ENCODE results near the gene LCN12. TPM values are rescaled to one million over a fixed set of nuclear protein-coding genes. Genes with fewer than 3 reads are reported as not detected.

Gene LCN12
- total RNA-seq, 1 donor from 2014 or later, result 2.6 TPM

DNA sequence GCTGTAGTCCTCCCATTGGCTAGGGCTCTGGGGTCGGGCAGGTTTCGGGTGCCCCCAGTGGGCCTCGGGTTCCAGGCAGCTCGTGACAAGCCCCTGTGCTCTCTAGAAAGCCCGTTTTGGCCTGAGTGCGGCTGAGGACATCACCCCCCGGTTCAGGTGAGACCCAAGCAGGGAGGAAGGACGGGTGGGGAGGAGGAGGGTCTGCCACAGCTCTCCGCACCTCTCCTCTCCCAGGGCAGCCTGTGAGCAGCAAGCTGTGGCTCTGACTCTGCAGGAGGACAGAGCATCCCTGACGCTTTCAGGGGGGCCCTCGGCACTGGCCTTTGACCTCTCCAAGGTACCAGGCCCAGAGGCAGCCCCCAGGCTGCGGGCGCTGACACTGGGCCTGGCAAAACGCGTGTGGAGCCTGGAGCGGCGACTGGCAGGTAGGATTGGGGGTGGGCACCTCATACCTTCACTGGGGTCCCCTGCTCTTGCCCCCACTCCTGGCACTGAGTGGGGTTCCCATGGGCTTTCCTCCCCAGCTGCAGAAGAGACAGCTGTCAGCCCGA is 40.8 kb downstream of the LCN12 start:
- TF ChIP-seq, protein P1, sequence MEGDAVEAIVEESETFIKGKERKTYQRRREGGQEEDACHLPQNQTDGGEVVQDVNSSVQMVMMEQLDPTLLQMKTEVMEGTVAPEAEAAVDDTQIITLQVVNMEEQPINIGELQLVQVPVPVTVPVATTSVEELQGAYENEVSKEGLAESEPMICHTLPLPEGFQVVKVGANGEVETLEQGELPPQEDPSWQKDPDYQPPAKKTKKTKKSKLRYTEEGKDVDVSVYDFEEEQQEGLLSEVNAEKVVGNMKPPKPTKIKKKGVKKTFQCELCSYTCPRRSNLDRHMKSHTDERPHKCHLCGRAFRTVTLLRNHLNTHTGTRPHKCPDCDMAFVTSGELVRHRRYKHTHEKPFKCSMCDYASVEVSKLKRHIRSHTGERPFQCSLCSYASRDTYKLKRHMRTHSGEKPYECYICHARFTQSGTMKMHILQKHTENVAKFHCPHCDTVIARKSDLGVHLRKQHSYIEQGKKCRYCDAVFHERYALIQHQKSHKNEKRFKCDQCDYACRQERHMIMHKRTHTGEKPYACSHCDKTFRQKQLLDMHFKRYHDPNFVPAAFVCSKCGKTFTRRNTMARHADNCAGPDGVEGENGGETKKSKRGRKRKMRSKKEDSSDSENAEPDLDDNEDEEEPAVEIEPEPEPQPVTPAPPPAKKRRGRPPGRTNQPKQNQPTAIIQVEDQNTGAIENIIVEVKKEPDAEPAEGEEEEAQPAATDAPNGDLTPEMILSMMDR (IDR thresholded peaks at IDR 0.05), result no peak
- intact Hi-C loops (cut with DNase I), result no loop called here

DNA sequence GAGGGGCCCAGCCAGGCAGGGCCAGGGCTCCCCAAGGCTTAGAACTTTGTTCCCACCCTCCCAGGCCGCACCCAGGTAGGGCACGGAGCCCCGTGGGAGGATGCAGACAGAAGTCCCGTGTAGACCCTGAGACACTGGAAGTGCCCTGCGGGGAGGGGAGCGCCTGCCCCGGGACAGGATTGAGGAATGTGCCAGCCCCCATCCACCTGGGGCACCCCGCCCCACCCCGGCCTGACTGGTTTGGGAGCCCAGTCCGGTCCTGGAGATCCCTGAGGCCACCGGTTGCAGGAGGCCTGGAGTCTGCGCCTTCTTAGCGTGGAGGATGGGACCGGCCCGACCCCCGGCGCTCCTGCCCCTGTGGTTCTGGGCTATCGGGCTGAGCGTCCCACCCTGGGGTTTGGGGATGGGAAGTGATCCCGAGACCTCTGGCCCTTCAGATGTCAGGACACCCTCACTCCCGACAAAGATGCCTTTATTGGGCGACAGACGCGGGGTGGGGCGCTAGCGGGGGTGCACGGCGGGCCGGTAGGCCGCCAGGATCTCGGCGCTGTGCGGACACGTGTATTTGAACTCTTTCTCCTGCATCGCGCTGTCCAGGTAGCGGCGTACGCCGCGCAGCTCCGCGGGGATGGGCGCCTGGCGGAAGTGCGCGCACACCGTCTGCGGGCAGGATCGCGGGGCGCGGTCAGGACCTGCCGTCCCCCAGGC is 42.3 kb downstream of the LCN12 start:
- Histone ChIP-seq H3K9me3 (no peaks in the 10 kb centered on the region), H3K27ac (no peak overlapping the region), H3K4me3 (peak overlapping the region; percentile 46), H3K27me3 (no peaks in the 10 kb centered on the region), H3K4me1 (peaks cover 51% of the 10 kb centered on the region), H3K36me3 (peaks cover 13% of the 10 kb centered on the region)
- DNase-seq (no peak), ATAC-seq (no peak)
- TF ChIP-seq, protein P1 (IDR thresholded peaks at IDR 0.05), result no peak
- intact Hi-C loops (cut with DNase I), result no loop called here

More for the DNA sequence above, 40.8 kb downstream of the LCN12 start:
- DNase-seq (no peak), ATAC-seq (no peak)
- H3K36me3 ChIP-seq, result peaks cover 13% of the 10 kb centered on the region
- H3K27ac ChIP-seq, result peak overlapping the region; percentile 85
- H3K4me3 ChIP-seq, result peak overlapping the region; percentile 84
- H3K4me1 ChIP-seq, result peaks cover 47% of the 10 kb centered on the region
- H3K9me3 ChIP-seq, result no peaks in the 10 kb centered on the region
- no peaks in the 10 kb centered on the region for H3K27me3 ChIP-seq

GRCh38 chr9:136994888-136995230 is 42.8 kb downstream of the LCN12 start:
- TF ChIP-seq, protein P1 (IDR thresholded peaks at IDR 0.05), result no peak
- intact Hi-C loops (cut with DNase I), result no loop called here
- peaks cover 13% of the 10 kb centered on the region for H3K36me3 ChIP-seq
- H3K27me3 ChIP-seq, result no peaks in the 10 kb centered on the region
- H3K4me1 ChIP-seq, result peaks cover 57% of the 10 kb centered on the region
- H3K9me3 ChIP-seq, result no peaks in the 10 kb centered on the region
- ATAC-seq (no peak), DNase-seq (no peak)
- no peak overlapping the region for H3K27ac ChIP-seq
- peak overlapping the region; percentile 46 for H3K4me3 ChIP-seq

GRCh38 chr9:136995362-136995761 is 43.3 kb downstream of the LCN12 start:
- no peak for ATAC-seq
- no peak for DNase-seq
- intact Hi-C loops (cut with DNase I), result no loop called here
- H3K4me1 ChIP-seq, result peaks cover 59% of the 10 kb centered on the region
- H3K9me3 ChIP-seq, result no peaks in the 10 kb centered on the region
- TF ChIP-seq, protein P1 (IDR thresholded peaks at IDR 0.05), result no peak
- peak overlapping the region; percentile 46 for H3K4me3 ChIP-seq
- H3K36me3 ChIP-seq, result peaks cover 13% of the 10 kb centered on the region
- H3K27ac ChIP-seq, result no peak overlapping the region
- no peaks in the 10 kb centered on the region for H3K27me3 ChIP-seq

- no peaks in the 10 kb centered on the region for H3K27me3 ChIP-seq
- H3K4me3 ChIP-seq, result peak overlapping the region; percentile 46
- intact Hi-C loops (cut with DNase I), result no loop called here
- TF ChIP-seq, protein P1 (IDR thresholded peaks at IDR 0.05), result no peak
- no peaks in the 10 kb centered on the region for H3K9me3 ChIP-seq
- peak; percentile 36 for ATAC-seq
- H3K4me1 ChIP-seq, result peaks cover 63% of the 10 kb centered on the region
- H3K27ac ChIP-seq, result peak overlapping the region; percentile 80
- peaks cover 13% of the 10 kb centered on the region for H3K36me3 ChIP-seq
- DNase-seq, result peak; percentile 93
These were observed 43.8 kb downstream of the LCN12 start for GRCh38 chr9:136995772-136996311.
